Measurements from ENCODE around the gene ENOPH1.
"Not testable (repeated sequence)": the region's sequence is repeated elsewhere in the genome, so short reads cannot be mapped to it uniquely, and the experiment has no call there.

Gene ENOPH1

DNA sequence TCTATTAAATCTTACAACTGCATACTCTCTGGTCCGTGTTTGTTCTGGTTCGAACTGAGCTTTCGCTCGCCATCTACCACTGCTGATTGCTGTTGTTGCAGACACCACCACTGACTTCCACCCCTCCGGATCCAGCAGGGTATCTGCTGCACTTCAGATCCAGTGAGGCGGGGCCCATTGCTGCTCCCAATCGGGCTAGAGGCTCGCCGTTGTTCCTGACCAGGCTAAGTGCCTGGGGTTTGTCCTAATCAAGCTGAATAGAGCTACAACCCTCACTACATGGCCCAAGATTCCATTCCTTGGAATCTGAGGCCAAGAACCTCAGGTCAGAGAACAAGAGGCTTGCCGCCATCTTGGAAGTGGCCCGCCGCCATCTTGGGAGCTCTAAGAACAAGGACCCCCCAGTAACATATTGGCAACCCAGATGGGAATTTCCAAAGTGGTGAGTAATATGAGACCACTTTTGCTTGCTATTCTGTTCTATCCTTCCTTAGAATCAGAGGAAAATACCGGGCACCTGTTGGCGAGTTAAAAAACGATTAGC lies 43.3 kb downstream of the ENOPH1 start:
- TF ChIP-seq POLR2A (IDR thresholded peaks at IDR 0.05; ENCODE audit: low read length) (no peak), GATA1 (IDR thresholded peaks at IDR 0.05; ENCODE audit: low read depth, low read length) (no peak)
- DNase-seq, result no peak

DNA sequence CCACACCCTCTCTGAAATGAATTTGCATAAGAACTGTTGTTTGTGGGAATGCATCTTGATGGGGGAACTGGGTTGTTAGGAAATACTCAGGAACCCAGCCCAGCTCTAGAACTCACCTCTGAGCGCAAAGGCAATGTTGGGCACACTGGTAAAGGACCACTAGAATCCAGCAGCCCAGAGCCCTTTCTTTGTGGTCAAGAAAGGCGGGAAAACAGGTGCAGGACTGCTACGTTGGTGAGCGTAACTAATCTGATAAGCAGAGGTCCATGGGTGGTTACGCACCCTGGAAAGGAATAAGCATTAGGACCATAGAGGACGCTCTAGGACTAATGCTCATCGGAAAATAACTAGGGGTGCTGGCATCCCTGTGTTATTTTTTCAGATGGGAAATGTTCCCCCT lies 45.5 kb downstream of the ENOPH1 start:
- DNase-seq, result not testable (repeated sequence)

DNA sequence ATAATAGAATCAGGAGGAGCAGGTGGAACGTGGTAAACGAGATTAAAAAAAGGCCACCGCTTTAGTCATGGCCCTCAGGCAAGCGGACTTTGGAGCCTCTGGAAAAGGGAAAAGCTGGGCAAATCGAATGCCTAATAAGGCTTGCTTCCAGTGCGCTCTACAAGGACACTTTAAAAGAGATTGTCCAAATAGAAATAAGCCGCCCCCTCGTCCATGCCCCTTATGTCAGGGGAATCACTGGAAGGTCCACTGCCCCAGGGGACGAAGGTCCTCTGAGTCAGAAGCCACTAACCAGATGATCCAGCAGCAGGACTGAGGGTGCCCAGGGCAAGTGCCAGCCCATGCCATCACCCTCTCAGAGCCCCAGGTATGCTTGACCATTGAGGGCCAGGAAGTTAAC lies 47.1 kb downstream of the ENOPH1 start:
- not testable (repeated sequence) for DNase-seq

DNA sequence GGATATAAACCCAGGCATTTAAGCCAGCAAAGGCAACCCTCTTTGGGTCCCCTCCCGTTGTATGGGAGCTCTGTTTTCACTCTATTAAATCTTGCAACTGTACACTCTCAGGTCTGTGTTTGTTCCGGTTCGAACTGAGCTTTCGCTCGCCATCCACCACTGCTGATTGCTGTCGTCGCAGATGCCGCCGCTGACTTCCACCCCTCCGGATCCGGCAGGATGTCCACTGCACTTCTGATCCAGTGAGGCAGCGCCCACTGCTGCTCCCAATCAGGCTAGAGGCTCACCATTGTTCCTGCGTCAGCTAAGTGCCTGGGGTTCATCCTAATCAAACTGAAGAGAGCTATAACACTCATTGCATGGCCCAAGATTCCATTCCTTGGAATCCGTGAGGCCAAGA lies 49.2 kb downstream of the ENOPH1 start:
- TF ChIP-seq GATA1 (IDR thresholded peaks at IDR 0.05; ENCODE audit: low read depth, low read length) (no peak), POLR2A (IDR thresholded peaks at IDR 0.05; ENCODE audit: low read length) (no peak)
- no peak for DNase-seq

DNA sequence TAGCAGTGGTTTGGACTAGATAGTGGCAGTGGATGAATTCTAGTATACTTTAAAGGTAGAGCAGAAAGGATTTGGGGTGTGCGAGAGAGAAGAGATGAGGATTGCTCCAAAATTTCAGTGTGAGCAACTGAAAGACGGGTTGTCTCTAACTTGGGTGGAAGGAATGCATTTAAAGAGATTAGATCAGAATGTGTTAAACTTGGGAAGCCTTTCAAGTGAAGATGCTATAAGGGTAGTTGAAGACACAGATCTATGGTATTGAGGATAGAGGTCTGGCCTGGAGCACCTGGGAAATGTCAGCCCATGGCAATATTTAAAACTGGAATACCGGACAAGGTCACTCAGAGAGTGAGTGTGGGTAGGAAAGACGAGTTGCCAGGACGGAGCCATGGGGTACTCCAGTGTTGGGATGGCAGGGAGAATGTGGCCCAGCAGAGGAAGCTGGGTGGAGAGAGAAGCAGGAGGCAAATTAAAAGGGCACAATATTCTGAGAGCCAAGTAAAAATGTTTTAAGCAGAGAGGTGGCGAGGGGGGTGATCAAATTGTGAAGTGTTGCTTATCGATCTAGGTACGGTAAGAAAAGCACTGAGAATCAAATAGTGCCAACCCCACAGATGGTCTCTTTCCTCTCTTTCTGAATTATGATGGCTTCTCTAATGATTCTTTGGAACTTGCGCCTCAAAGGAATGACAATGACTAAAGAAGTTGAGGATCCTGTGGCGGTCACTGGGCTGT lies 50.5 kb downstream of the ENOPH1 start:
- no peak for DNase-seq

DNA sequence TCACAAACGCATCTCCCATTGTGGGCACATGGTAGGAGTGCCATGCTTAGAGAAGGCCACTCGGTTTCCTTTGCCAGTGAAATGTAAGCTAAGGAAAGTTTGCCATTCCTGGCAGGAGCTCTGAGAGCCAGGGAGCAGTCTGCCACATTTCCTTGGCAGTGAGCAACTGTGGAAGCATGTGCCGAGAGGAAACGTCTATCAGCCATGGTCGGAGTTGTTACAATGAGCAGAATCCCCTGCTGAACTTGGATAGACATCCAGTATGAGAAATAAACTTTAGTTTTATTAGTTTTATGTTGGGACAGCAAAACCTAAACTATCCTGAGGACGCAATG lies 51.1 kb downstream of the ENOPH1 start:
- DNase-seq, result no peak
- TF ChIP-seq POLR2A (IDR thresholded peaks at IDR 0.05; ENCODE audit: low read length) (no peak), GATA1 (IDR thresholded peaks at IDR 0.05; ENCODE audit: low read depth, low read length) (no peak)

More for the DNA sequence above, 50.5 kb downstream of the ENOPH1 start:
- TF ChIP-seq POLR2A (IDR thresholded peaks at IDR 0.05; ENCODE audit: low read length) (no peak), GATA1 (IDR thresholded peaks at IDR 0.05; ENCODE audit: low read depth, low read length) (no peak)

DNA sequence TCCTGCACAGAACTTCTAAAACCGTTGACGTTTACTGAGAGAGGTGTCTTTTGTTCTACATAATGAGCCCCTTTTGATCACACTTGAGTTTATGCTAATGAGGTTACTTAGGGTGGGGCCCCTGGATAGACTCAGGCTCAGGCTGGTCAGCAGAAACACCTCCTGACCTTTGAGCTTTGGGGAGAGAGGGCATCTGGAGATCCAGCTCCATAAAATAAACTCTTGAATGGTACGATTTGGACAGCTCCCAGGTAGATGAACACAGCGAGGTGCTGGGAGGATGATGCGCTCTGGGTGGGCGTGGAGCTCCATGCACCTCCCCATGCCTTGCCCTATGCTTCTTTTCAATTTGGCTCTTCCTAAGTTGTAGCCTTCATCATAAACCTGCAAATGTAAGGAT lies 52.0 kb downstream of the ENOPH1 start:
- no peak for DNase-seq
- TF ChIP-seq POLR2A (IDR thresholded peaks at IDR 0.05; ENCODE audit: low read length) (no peak), GATA1 (IDR thresholded peaks at IDR 0.05; ENCODE audit: low read depth, low read length) (no peak)

DNA sequence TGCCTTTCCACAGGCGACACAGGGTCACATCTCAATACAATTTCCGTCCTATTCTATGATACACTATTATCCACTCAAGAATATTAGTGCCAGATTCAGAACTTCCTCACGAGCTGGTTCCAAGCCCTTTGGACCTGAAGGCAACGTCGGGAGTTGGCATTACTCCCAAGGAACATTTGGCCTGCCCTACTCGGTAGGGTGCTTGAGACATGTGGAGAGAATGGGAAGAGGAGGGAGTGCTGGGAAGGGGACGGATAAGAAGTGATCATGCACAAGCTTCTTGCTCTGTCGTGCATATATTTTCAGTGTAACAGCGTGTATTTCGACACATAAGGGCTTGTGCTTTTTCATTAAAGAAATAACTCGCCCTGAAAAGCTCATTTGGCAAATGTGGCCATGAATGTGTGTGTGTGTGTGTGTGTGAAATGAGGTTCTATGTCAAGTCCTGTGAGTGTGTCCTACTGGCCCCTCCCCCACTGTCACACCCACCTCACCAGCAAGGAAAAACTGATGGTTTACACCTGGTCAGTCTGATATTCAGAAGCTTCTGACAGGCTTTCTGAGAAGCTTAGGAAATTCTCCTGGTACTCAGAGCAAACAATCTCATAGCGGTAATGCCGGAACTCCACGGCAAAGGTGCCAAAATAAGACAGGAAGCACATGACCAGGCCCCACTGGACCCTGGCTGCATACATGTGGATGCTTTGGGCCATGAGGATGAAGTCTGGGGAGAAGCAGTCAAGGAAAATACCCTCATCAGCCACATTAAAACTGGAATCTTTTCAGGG lies 54.8 kb downstream of the ENOPH1 start:
- DNase-seq, result no peak
- TF ChIP-seq POLR2A (IDR thresholded peaks at IDR 0.05; ENCODE audit: low read length) (no peak), GATA1 (IDR thresholded peaks at IDR 0.05; ENCODE audit: low read depth, low read length) (no peak)

DNA sequence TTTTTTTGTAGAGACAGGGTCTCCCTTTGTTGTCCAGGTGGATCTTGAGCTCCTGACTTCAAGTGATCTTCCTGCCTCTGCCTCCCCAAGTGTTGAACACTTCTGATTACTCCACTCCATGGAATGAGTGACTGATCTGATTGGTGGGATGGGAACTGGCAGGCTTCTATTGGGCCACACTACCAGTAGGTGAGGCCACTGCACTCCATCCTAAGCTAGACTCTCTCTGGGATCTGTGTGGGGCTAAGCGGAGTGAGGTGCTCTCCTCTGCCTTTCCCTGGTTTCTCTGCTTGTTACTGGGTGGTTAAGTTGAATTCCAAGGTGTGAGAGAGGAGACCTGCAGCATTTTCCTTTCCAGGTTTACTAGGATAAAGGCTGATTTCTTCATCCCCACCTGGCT lies 58.7 kb downstream of the ENOPH1 start:
- TF ChIP-seq GATA1 (IDR thresholded peaks at IDR 0.05; ENCODE audit: low read depth, low read length) (no peak), POLR2A (IDR thresholded peaks at IDR 0.05; ENCODE audit: low read length) (no peak)
- no peak for DNase-seq

DNA sequence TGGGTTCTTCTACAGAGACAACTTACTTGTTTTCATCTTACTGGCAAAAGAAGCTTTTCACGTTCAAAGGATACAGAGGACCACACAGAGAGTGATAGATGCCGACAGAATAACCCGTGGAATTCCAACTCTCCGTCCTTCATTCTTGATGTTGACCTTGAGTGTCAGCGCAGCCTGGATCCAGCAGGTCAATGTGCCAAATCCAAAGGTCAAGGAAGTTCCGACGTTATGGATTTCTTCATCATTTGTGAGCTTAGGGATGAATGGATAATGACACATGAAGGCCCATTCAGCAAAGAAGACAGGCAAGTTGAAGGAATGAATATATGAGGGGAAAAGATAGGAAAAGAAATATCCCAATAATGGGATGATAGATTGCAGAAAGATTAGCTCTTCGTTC lies 59.6 kb downstream of the ENOPH1 start:
- TF ChIP-seq POLR2A (IDR thresholded peaks at IDR 0.05; ENCODE audit: low read length), result no peak
- no peak for TF ChIP-seq GATA1 (IDR thresholded peaks at IDR 0.05; ENCODE audit: low read depth, low read length)

DNA sequence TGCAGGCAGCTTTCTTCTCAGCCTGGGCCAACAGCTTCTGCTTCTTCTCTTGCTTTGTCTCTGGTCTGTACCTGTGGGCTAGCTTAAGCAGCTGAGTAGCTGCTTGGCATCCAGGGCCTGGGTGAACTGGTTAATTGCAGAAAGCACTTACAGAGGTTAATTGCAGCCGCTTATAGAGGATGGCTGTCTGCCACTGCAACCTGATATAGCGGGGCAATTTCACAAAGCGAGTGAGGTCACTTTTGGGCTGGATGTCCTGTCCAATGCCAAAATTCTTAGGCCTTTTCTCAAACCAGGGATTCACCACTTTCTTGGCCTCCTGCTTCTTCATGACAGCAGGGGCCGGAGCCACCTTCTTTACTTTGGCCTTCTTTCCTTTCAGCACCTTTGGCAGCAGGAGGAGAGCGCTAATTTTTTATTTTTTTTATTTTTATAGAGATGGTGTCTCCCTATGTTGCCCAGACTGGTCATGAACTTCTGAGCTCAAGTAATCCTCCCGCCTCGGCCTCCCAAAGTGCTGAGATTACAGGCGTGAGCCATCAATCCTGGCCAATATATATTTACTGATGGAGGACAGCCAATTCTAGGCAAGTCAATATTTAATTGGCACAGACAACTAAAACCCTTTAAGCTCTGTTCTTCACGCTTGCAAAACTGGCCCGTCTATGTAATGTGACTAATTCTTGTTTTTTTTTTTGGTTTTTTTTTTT lies 61.0 kb downstream of the ENOPH1 start:
- no peak for DNase-seq
- TF ChIP-seq GATA1 (IDR thresholded peaks at IDR 0.05; ENCODE audit: low read depth, low read length) (no peak), POLR2A (IDR thresholded peaks at IDR 0.05; ENCODE audit: low read length) (no peak)

More for the DNA sequence above, 59.6 kb downstream of the ENOPH1 start:
- no peak for DNase-seq

DNA sequence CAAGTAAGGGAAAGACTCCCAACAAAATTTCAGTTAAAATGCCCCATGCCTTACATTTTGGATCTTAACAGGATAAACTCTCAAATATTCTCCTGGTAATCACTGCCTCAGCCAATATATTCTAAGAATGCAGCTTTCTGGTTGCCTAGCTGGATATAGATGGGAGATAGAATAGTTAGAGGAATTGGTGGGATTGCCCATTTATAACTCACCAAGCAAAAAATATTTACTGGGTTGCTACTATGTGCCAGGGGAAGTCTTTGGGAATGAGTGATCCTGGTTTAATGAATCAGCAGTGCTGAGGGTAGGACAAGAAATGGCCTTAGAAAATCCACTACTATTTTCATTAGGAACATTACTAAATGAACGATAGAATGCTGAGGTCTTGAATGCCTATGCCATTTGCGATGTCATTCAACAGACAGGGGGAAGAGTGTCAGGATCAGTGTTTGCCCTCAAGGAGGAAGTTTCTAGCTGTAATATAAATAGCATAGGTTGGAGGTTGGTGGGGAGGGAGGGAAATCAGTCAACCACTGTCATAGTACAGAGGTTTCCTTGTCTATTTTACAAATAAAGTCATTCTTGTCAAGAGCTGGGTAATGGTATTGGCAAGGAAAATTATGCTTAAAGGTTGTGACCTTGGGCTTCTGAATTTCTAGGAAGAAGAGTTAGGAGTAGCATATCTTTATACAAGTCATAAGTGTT lies 63.5 kb downstream of the ENOPH1 start:
- no peak for TF ChIP-seq POLR2A (IDR thresholded peaks at IDR 0.05; ENCODE audit: low read length)
- TF ChIP-seq GATA1 (IDR thresholded peaks at IDR 0.05; ENCODE audit: low read depth, low read length), result no peak
- no peak for DNase-seq

DNA sequence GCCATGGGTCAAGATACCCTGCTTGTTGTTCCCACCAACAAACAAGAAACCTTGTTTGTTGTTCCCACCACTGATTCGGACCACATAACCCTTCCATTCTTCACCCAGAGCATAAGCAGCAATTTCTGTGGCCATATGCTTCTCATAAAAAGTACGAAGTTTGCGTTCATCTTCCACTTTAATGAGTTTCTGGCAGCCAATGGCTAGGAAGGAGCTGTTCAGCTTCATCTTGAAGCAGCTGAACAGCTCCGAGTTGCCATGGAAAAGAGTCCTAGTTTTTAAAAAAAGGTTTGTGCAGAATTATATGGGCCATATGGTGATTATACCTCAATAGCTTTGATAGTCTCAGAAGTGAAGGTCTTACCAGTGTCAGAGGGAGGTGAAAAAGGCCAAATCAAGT lies 65.3 kb downstream of the ENOPH1 start:
- no peak for TF ChIP-seq POLR2A (IDR thresholded peaks at IDR 0.05; ENCODE audit: low read length)
- no peak for TF ChIP-seq GATA1 (IDR thresholded peaks at IDR 0.05; ENCODE audit: low read depth, low read length)
- no peak for DNase-seq

DNA sequence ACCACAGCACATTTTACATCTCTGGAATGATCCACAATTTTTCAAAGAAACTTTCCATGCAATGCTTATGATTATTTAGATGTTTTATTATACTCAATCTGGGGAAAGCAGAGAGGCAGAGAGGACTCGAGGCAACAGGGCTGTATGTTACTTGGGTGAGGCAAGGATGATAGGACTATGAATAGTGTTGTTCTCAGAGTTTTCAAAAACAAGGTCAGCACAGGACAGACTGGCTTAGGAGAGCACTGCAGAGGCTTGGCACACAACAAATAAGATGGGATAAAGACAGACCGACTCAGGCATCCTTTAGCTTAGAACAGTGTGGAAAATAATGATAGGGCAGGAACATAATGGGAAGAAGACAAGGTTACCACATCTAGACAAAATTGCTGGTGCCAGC lies 66.0 kb downstream of the ENOPH1 start:
- no peak for DNase-seq
- no peak for TF ChIP-seq POLR2A (IDR thresholded peaks at IDR 0.05; ENCODE audit: low read length)
- no peak for TF ChIP-seq GATA1 (IDR thresholded peaks at IDR 0.05; ENCODE audit: low read depth, low read length)
